IMR-90 (cell line): Measurements from ENCODE around the gene CNOT2. TPM values are rescaled to one million over a fixed set of nuclear protein-coding genes. Genes with fewer than 3 reads are reported as not detected.

ENCODE experiments used
- ATAC-seq: fragments of 200-7000 bp; cut with Tn5 transposase; 2 replicates; pipeline ENCODE4 v1.9.1; 2020; ENCODE audit warnings: low read depth, mild to moderate bottlenecking, moderate library complexity
- BruUV-seq: library from RNA; stranded (reverse); fragments of 400-500 nt; replicated peaks from 2 replicates; lab custom pipeline; 2021; lab: Mats Ljungman, UMichigan
- CTCF ChIA-PET: fragments of 300-600 bp; formaldehyde crosslinking; extraction: SDS; loops from one replicate; lab custom pipeline; 2021; ENCODE audit warnings: antibody characterized with exemption; lab: Yijun Ruan, JAX
- POLR2A ChIA-PET: fragments of 300-600 bp; sonication (Branson Sonifier 250); formaldehyde crosslinking; loops from one replicate; lab custom pipeline; 2022; ENCODE audit warnings: antibody characterized with exemption; ENCODE audit not compliant: unreplicated experiment; lab: Charles Lee
- DNase-seq: peaks from one replicate; pipeline ENCODE4 v3.0.0; 2013
- H2AFZ ChIP-seq: replicated peaks from 2 replicates; pipeline ENCODE3; 2013; ENCODE audit warnings: low read length, mild to moderate bottlenecking; ENCODE audit not compliant: poor library complexity
- H2AK5ac ChIP-seq: 2 replicates; pipeline ENCODE4 v1.6.1; 2013; ENCODE audit warnings: low read depth, low read length, inconsistent platforms
- H2AK9ac ChIP-seq: replicated peaks from 2 replicates; pipeline ENCODE3; 2013; ENCODE audit warnings: mild to moderate bottlenecking, low read depth, low read length, moderate library complexity; ENCODE audit not compliant: poor library complexity
- H2BK120ac ChIP-seq: 2 replicates; pipeline ENCODE4 v1.6.1; 2013; ENCODE audit warnings: low read depth, low read length, inconsistent platforms
- H2BK15ac ChIP-seq: 3 replicates; pipeline ENCODE4 v1.6.1; 2013; ENCODE audit warnings: low read depth, low read length, inconsistent platforms
- H2BK20ac ChIP-seq: 2 replicates; pipeline ENCODE4 v1.6.1; 2013; ENCODE audit warnings: low read depth, mild to moderate bottlenecking, inconsistent platforms, low read length, moderate library complexity
- H2BK5ac ChIP-seq: 2 replicates; pipeline ENCODE4 v1.6.1; 2013; ENCODE audit warnings: mild to moderate bottlenecking, low read depth, low read length, inconsistent platforms; ENCODE audit not compliant: poor library complexity, severe bottlenecking
- H3K14ac ChIP-seq: replicated peaks from 2 replicates; pipeline ENCODE4 v1.6.1; 2013; ENCODE audit warnings: low read depth, low read length, inconsistent platforms
- H3K18ac ChIP-seq: 2 replicates; pipeline ENCODE4 v1.6.1; 2013; ENCODE audit warnings: low read depth, low read length, control low read depth
- H3K23ac ChIP-seq: 2 replicates; pipeline ENCODE4 v1.6.1; 2013; ENCODE audit warnings: low read depth, low read length, inconsistent platforms
- H3K27ac ChIP-seq: 2 replicates; pipeline ENCODE4 v1.5.1; 2013; ENCODE audit warnings: mild to moderate bottlenecking, control low read depth, low read length; ENCODE audit not compliant: insufficient read depth
- H3K27me3 ChIP-seq: 2 replicates; pipeline ENCODE4 v1.6.1; 2013; ENCODE audit warnings: low read length; ENCODE audit not compliant: control insufficient read depth, insufficient read depth
- H3K36me3 ChIP-seq: 2 replicates; pipeline ENCODE4 v1.6.1; 2013; ENCODE audit warnings: low read length, mixed read lengths; ENCODE audit not compliant: control insufficient read depth, insufficient read depth
- H3K4ac ChIP-seq: 2 replicates; pipeline ENCODE4 v1.6.1; 2013; ENCODE audit warnings: low read depth, low read length, inconsistent platforms
- H3K4me1 ChIP-seq: 2 replicates; pipeline ENCODE4 v1.6.1; 2013; ENCODE audit warnings: low read length, mixed read lengths; ENCODE audit not compliant: control insufficient read depth, insufficient read depth
- H3K4me2 ChIP-seq: 2 replicates; pipeline ENCODE4 v1.6.1; 2013; ENCODE audit warnings: low read depth, mild to moderate bottlenecking, control low read depth, low read length, moderate library complexity
- H3K4me3 ChIP-seq: 2 replicates; pipeline ENCODE4 v1.5.1; 2013; ENCODE audit warnings: low read depth, mild to moderate bottlenecking, control low read depth, low read length, moderate library complexity; ENCODE audit not compliant: insufficient read depth
- H3K56ac ChIP-seq: 2 replicates; pipeline ENCODE4 v1.6.1; 2013; ENCODE audit warnings: low read length, inconsistent platforms; ENCODE audit not compliant: insufficient read depth; ENCODE audit errors: extremely low read depth
- H3K79me1 ChIP-seq, 2 experiments: 2 replicates each; pipeline ENCODE4 v1.6.1; 2013; ENCODE audit warnings: low read length in 2 of 2, inconsistent platforms in 1 of 2, low read depth in 1 of 2
- H3K9ac ChIP-seq: 2 replicates; pipeline ENCODE4 v1.6.1; 2013; ENCODE audit warnings: low read depth, low read length, control low read depth
- H3K9me1 ChIP-seq: 2 replicates; pipeline ENCODE4 v1.6.1; 2013; ENCODE audit warnings: low read length, inconsistent platforms; ENCODE audit not compliant: insufficient read depth
- H3K9me3 ChIP-seq: 2 replicates; pipeline ENCODE4 v1.6.1; 2013; ENCODE audit warnings: low read length; ENCODE audit not compliant: control insufficient read depth, insufficient read depth
- H4K20me1 ChIP-seq: 2 replicates; pipeline ENCODE4 v1.6.1; 2013; ENCODE audit warnings: low read length, inconsistent platforms; ENCODE audit not compliant: insufficient read depth
- H4K5ac ChIP-seq: 2 replicates; pipeline ENCODE4 v1.6.1; 2013; ENCODE audit warnings: mild to moderate bottlenecking, low read depth, low read length, control low read depth
- H4K8ac ChIP-seq, 2 experiments: 2 replicates each; pipeline ENCODE4 v1.6.1; 2013; ENCODE audit warnings: low read depth in 2 of 2, low read length in 2 of 2, control low read depth in 1 of 2, inconsistent platforms in 1 of 2
- H4K91ac ChIP-seq: 2 replicates; pipeline ENCODE4 v1.6.1; 2013; ENCODE audit warnings: low read depth, low read length, inconsistent platforms; ENCODE audit not compliant: insufficient read depth
- BHLHE40 ChIP-seq: fragments of 150-350 bp; IDR thresholded peaks from 2 replicates; pipeline ENCODE4 v1.6.1; 2016; ENCODE audit warnings: mild to moderate bottlenecking, low read depth, low read length
- CEBPB ChIP-seq: IDR thresholded peaks from 2 replicates; pipeline ENCODE4 v1.6.1; 2012; ENCODE audit warnings: low read depth, low read length, improper control_type of control experiment
- CHD1 ChIP-seq: IDR thresholded peaks from 2 replicates; pipeline ENCODE4 v1.6.1; 2012; ENCODE audit warnings: low read depth, low read length, improper control_type of control experiment
- ELK1 ChIP-seq: fragments of 150-350 bp; IDR thresholded peaks from 2 replicates; pipeline ENCODE4 v1.6.1; 2016; ENCODE audit warnings: low read depth, mild to moderate bottlenecking, low read length, moderate library complexity, borderline replicate concordance
- FOS ChIP-seq: fragments of 150-350 bp; IDR thresholded peaks from 2 replicates; pipeline ENCODE4 v1.6.1; 2016; ENCODE audit warnings: low read depth, low read length
- MAFK ChIP-seq: IDR thresholded peaks from 2 replicates; pipeline ENCODE4 v1.6.1; 2012; ENCODE audit warnings: low read depth, low read length, improper control_type of control experiment
- MAZ ChIP-seq: IDR thresholded peaks from 2 replicates; pipeline ENCODE4 v1.6.1; 2012; ENCODE audit warnings: low read depth, mild to moderate bottlenecking, low read length, improper control_type of control experiment, moderate library complexity, borderline replicate concordance
- MXI1 ChIP-seq: IDR thresholded peaks from 2 replicates; pipeline ENCODE4 v1.6.1; 2012; ENCODE audit warnings: low read depth, mild to moderate bottlenecking, low read length, moderate library complexity, borderline replicate concordance
- NFE2L2 ChIP-seq: fragments of 150-350 bp; IDR thresholded peaks from 2 replicates; pipeline ENCODE4 v1.6.1; 2016; ENCODE audit warnings: low read depth, mild to moderate bottlenecking, low read length
- POLR2A ChIP-seq: IDR thresholded peaks from 2 replicates; pipeline ENCODE4 v1.6.1; 2012; ENCODE audit warnings: mild to moderate bottlenecking, low read depth, low read length
- RAD21 ChIP-seq: IDR thresholded peaks from 2 replicates; pipeline ENCODE4 v1.6.1; 2012; ENCODE audit warnings: low read length, improper control_type of control experiment
- RCOR1 ChIP-seq: IDR thresholded peaks from 2 replicates; pipeline ENCODE4 v1.6.1; 2012; ENCODE audit warnings: mild to moderate bottlenecking, low read length, improper control_type of control experiment; ENCODE audit not compliant: insufficient replicate concordance
- RFX5 ChIP-seq: IDR thresholded peaks from 2 replicates; pipeline ENCODE4 v1.8.0; 2012; ENCODE audit warnings: low read depth, mild to moderate bottlenecking, low read length, moderate library complexity
- SMC3 ChIP-seq: fragments of 150-350 bp; IDR thresholded peaks from 2 replicates; pipeline ENCODE4 v1.6.1; 2016; ENCODE audit warnings: low read depth, mild to moderate bottlenecking, antibody characterized with exemption, low read length, moderate library complexity
- USF2 ChIP-seq: fragments of 150-350 bp; IDR thresholded peaks from 2 replicates; pipeline ENCODE4 v1.6.1; 2017; ENCODE audit warnings: mild to moderate bottlenecking, antibody characterized with exemption, low read length, low read depth
- WGBS, 2 experiments: methylation state at CpG; one replicate each; pipeline versions ENCODE4 v1.1.5 to v1.1.7; 2013; ENCODE audit warnings: missing lambda C conversion rate in 2 of 2; ENCODE audit not compliant: insufficient read length in 1 of 2; ENCODE audit errors: extremely low coverage in 2 of 2; 5-methylcytosine and 5-hydroxymethylcytosine counted together
- dilution Hi-C: fragments of 300-500 bp; cut with HindIII; formaldehyde crosslinking; loops from one replicate; pipeline ENCODE4 v1.14.3; 2018; ENCODE audit warnings: low sequenced_read_pairs; ENCODE audit not compliant: unreplicated experiment
- in situ Hi-C: fragments of 300-500 bp; cut with MboI; formaldehyde crosslinking; loops from 3 replicates; pipeline ENCODE4 v1.14.3; 2019; ENCODE audit warnings: low sequenced_read_pairs, inconsistent platforms, mixed read lengths
- intact Hi-C: fragments of 100-400 bp; cut with micrococcal nuclease; formaldehyde crosslinking; loops from 2 replicates; pipeline ENCODE4 v1.10.0; 2022
- polyA plus RNA-seq, 3 experiments: library from polyadenylated mRNA; depleted of rRNA; stranded (reverse); fragments of >200 nt; gene quantifications; 2 replicates each; pipeline ENCODE4 v1.2.3, GENCODE V29; 2012; ENCODE audit warnings: low replicate concordance in 1 of 3
- total RNA-seq: library from RNA; depleted of rRNA; stranded (reverse); fragments of >200 nt; gene quantifications from 2 replicates; pipeline ENCODE4 v1.2.3, GENCODE V29; 2012
- TF ChIP-seq, protein P1 (sequence below): conservative IDR thresholded peaks from 2 replicates; pipeline ENCODE4 v1.5.1; 2012; ENCODE audit warnings: mild to moderate bottlenecking, low read depth, low read length, improper control_type of control experiment

CNOT2 gene
- total and polyA plus RNA-seq, 2 of the 4 experiments (the other 2 are of a cell fraction) = 63.4 to 159 TPM

DNA sequence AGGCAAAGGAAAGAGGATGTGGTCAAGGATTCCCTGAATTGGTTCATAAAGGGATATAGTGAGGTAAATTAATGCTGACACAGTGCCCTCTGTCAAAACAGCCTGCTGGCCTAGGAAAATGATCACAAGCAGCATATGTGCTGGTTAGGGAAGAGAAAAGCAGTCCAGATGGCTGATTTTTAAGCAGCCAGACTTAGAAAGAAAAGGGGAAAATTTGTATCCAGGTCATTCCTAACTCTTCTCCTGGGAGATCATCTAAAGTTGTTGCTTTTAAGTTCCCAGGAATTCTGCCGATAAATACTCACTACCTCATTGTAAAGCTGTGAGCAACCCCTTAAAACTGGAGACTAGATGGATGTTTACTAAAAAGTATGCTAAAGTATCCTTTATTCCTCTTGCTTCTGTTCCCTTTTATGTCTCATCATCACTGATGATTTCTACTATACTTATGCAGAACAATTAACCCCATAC, 46.4 kb upstream of the CNOT2 start:
- H3K9me1 ChIP-seq = no peaks in the 10 kb centered on the region
- ChIA-PET POLR2A (no interaction called here), CTCF (no interaction called here)
- no peak overlapping the region; the same call in 1 of the 2 replicates for H4K5ac ChIP-seq
- H3K23ac ChIP-seq = no peak overlapping the region
- no TSS peak for BruUV-seq
- no peak overlapping the region for H2AK5ac ChIP-seq
- H3K14ac ChIP-seq = no peak overlapping the region
- no peaks in the 10 kb centered on the region for H3K79me1 ChIP-seq
- no peak overlapping the region for H2BK20ac ChIP-seq
- no peak overlapping the region for H3K56ac ChIP-seq
- no peak for DNase-seq
- H3K27me3 ChIP-seq = no peaks in the 10 kb centered on the region
- ATAC-seq = peak; percentile 56
- no peak overlapping the region for H2AK9ac ChIP-seq
- H4K8ac ChIP-seq = no peak overlapping the region
- no CpG with 5 or more reads among the region's 1 CpG for WGBS, 2 experiments
- H4K20me1 ChIP-seq = no peaks in the 10 kb centered on the region
- H3K36me3 ChIP-seq = no peaks in the 10 kb centered on the region
- H2BK5ac ChIP-seq = no peak overlapping the region
- intact Hi-C loops (loop anchor here (10.0 kb wide), 1 partner anchor 378 kb away; no protein-coding TSS in a partner anchor), in situ Hi-C loops (no loop called here), dilution Hi-C loops (no loop called here)
- H2AFZ ChIP-seq = no peak overlapping the region
- H3K9me3 ChIP-seq = no peaks in the 10 kb centered on the region
- H3K27ac ChIP-seq = no peak overlapping the region; the same call in 1 of the 2 replicates
- TF ChIP-seq USF2 (no peak), MXI1 (no peak), POLR2A (no peak), SMC3 (no peak), RCOR1 (no peak), MAZ (no peak), RAD21 (no peak), BHLHE40 (no peak), RFX5 (no peak), MAFK (no peak), NFE2L2 (no peak), CHD1 (no peak), ELK1 (no peak), CEBPB (no peak), FOS (no peak)
- TF ChIP-seq, protein P1, sequence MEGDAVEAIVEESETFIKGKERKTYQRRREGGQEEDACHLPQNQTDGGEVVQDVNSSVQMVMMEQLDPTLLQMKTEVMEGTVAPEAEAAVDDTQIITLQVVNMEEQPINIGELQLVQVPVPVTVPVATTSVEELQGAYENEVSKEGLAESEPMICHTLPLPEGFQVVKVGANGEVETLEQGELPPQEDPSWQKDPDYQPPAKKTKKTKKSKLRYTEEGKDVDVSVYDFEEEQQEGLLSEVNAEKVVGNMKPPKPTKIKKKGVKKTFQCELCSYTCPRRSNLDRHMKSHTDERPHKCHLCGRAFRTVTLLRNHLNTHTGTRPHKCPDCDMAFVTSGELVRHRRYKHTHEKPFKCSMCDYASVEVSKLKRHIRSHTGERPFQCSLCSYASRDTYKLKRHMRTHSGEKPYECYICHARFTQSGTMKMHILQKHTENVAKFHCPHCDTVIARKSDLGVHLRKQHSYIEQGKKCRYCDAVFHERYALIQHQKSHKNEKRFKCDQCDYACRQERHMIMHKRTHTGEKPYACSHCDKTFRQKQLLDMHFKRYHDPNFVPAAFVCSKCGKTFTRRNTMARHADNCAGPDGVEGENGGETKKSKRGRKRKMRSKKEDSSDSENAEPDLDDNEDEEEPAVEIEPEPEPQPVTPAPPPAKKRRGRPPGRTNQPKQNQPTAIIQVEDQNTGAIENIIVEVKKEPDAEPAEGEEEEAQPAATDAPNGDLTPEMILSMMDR = no peak
- no peak overlapping the region; the same call in 1 of the 2 replicates for H3K4me2 ChIP-seq
- H3K18ac ChIP-seq = no peak overlapping the region; the same call in 1 of the 2 replicates
- H3K4me1 ChIP-seq = no peaks in the 10 kb centered on the region; the same call in 1 of the 2 replicates
- no peak overlapping the region for H3K4me3 ChIP-seq
- H2BK15ac ChIP-seq = no peak overlapping the region
- H4K91ac ChIP-seq = no peak overlapping the region
- H3K9ac ChIP-seq = no peak overlapping the region
- no peak overlapping the region for H2BK120ac ChIP-seq
- H3K4ac ChIP-seq = no peak overlapping the region
